Right ventricle myocardium inferior (tissue), 1 donor: ENCODE results near the gene MAT2B. TPM values are rescaled to one million over a fixed set of nuclear protein-coding genes. Genes with fewer than 3 reads are reported as not detected.

Source experiments
- total RNA-seq: library from RNA; stranded (reverse); fragmentation: NEBNext Ultra II Directional; extraction: Animal tissue kit (Norgen Biotek cat#: 25700); gene quantifications from one replicate; pipeline ENCODE4 v1.2.1, GENCODE V29; 2021
- donor health status: DM: no; HTN: yes; CAD: no; lungs with severe emphysema.

MAT2B gene
- total RNA-seq, 1 donor from 2014 or later, result 59.1 TPM

Other genes with a start within 250 kb of the MAT2B start
- 94.2 TPM for gene CCNG1, start 68.0 kb upstream of the MAT2B start, total RNA-seq
- gene NUDCD2, start 45.5 kb upstream of the MAT2B start, total RNA-seq, result 11.8 TPM
- gene HMMR, start 45.0 kb upstream of the MAT2B start, total RNA-seq, result 0.92 TPM